CD4-positive, alpha-beta T cell treated with Interleukin-6 for 4 hours (primary cell): ENCODE results near the gene CHST11.
"Not testable (repeated sequence)": the region's sequence is repeated elsewhere in the genome, so short reads cannot be mapped to it uniquely, and the experiment has no call there.

Source experiments
- DNase-seq: peaks from one replicate; pipeline ENCODE4 v3.0.0-alpha.2; 2020; ENCODE audit warnings: mixed read lengths

Gene CHST11

DNA sequence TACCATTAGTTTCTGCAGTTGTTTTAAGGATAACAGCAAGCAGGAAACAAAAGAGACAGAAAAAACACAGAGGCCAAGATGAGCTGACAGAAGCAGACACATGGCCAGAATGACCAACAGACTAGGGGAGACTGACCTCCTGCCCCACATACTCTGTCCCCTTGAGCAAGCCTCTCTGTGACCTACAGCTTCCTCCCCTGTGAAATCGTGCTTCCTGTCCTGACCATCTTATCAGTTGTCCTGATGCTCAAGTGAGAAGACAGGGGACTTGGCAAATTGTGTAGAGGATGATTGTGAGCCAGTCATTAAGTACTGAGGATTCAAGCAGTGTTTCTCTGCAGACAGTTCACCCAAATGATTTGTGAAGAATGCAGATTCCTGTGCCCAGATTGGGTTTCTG, 272.3 kb downstream of the CHST11 start:
- DNase-seq: no peak

GRCh38 chr12:104729610-104730446, 273.1 kb downstream of the CHST11 start:
- no peak for DNase-seq

DNA sequence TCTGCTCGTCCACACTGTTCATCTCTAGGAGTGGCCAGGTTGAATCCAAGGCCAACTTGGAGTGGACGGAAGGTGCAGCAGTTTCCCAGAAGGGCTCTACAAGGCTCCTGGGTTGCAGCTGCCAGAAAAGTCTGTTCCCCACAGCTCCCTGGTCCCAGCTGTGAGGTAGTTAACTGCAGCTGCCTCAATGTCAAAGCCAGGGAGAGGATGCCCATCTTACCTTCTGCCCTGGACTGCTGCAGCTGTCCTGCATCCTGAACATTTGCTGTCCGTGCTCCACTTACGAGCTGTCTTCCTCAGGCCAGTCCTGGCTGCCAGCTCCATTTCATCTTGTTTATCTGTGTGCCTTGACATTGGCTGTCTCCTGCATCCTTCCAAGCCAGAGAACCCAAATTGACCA, 274.0 kb downstream of the CHST11 start:
- DNase-seq: no peak

GRCh38 chr12:104733717-104734175, 277.0 kb downstream of the CHST11 start:
- peak; percentile 33 for DNase-seq

DNA sequence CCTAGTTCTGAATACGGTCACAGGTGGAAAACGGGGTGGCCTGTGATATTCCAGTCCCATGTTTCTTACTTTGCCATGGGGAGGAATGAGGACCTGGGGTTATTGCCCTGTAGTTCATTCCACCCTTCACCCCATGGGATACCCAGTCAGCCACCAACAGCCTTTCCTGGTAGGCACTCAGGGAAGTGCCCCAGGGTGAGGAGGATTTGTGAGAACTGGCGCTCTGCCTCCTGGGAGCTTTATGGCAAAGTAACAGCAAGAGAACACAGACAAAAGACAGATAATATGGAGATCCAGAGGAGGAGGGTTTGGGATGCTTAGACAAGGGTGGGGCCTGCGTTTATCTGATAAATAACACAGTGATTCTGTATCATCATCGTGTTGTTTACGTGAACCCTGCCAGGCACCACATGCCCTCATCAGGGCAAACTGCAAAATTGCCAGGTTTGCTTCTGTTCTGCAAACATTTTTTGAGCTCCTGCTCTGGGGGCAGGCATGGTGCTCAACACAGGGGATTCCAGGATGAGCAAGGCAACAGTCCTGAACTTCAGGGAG, 277.9 kb downstream of the CHST11 start:
- no peak for DNase-seq

DNA sequence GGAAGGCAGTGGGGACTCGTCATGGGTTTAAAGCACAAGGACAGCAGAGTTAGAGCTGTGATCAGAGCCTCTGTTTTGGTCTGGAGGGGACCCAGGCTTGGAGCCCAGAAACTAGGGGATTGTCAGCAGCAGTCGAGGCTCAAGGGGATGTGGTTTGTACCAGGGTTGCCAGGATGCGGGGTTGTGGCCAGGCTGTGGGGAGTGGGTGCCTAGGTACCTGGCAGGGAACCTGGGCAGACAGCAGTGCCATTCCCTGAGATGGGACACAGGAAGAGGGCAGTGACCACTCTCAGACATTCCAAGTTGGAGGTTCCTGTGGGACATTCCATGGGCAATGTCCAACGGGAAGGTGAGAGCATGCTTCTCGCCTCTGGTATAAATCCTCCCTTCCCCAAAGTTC, 279.1 kb downstream of the CHST11 start:
- DNase-seq: no peak

DNA sequence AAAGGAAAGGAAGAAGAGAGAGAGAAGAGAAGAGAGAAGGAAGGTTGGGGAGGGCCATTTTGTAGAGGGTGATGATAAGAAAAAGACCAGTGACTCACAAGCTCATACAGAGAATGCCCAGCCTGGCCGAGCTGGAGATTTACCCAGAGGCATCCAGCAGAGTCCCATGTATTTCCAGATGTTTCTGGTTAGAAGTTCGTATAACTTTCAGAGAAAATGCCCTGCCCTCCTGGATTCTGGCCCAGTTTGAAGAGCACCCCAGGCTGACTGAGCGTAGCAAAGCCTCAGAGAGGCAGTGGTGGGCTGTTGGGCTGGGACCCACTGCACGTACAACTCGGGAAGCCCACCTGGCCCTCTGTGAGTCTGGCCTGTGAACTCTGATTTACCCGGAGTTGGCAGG, 279.6 kb downstream of the CHST11 start:
- no peak for DNase-seq

DNA sequence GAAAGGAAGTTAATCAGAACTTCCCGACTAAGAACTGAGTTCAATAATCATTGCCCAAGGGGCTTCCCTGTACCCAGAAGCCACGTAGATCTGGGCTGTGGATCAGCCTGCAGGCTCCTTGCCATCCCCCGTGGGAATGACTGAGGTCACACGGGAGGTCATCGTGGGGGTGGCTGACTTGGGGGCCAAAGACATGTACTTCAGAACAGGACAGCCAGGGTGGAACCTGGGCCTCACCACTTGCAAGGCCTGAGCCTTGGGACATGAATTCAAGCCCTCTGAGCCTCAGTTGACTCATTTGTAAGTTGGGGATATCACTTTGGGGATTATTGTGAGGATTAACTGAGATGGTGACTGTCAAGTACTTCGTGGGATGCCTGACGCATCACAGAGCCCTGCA, 280.4 kb downstream of the CHST11 start:
- no peak for DNase-seq

GRCh38 chr12:104737791-104738301, 281.1 kb downstream of the CHST11 start:
- DNase-seq: no peak

GRCh38 chr12:104738331-104738730, 281.6 kb downstream of the CHST11 start:
- no peak for DNase-seq

DNA sequence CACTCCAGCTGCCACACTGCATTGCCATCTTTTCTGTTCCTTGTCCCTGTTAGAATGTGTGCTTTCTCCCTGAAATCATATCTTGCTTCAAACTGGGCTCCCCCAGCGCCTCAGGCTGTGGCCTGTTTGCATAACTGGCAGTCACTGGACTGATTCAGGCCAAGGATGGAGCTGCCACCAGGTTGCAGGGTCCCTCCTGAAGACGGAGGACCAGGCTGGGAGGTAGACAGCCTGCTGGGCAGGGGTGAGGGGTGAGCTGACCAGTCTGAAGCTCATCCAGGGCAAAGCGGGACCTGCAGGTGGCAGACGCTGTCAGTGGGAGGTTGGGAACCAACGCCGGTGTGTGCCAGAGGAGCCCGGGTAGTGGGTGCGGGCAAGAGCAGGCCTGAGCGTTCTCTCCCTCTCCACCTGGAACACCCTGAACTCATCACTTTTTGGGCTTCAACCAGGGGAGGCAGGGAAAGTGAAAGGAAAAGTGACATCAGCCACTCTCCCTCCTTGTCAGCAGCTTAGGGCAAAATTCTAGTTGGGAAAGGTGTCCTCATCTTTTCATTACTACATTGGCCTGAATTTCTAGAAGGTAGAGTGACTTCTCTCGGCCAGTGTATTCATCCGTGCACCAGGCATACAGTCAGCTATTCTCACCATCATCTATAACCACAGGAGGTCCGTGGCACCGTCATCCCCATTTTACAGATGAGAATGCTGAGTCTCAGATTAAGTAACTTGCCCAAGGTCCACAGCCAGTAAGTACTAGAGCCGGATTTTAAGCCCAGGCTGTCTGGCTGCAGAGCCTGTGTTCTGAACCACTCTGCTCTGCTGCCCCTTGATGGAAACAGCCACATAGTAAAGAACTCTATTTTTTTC, 282.3 kb downstream of the CHST11 start:
- DNase-seq: no peak

GRCh38 chr12:104740668-104741067, 283.9 kb downstream of the CHST11 start:
- no peak for DNase-seq

- DNase-seq: no peak
These were observed 284.3 kb downstream of the CHST11 start for GRCh38 chr12:104741077-104741476.

GRCh38 chr12:104741497-104742367, 285.0 kb downstream of the CHST11 start:
- DNase-seq: no peak

GRCh38 chr12:104742551-104743201, 285.9 kb downstream of the CHST11 start:
- no peak for DNase-seq

DNA sequence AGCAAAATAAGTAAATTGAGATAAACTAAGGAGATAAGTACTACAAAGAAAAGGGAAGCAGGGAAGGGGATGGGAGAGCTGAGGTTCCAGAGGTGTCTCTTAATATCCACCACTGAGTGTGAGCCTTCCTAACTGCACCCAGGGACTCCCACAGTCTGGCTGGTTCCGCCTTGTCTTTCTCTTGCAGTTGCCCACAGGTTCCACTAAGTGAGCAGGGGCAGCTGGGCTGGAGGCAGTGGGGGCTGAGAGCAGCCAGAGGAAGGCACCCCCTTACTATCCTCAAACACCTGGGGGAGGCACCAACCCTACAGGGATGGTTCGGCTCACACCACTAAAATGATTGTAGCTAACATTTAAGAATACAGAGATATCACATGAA, 286.4 kb downstream of the CHST11 start:
- no peak for DNase-seq

DNA sequence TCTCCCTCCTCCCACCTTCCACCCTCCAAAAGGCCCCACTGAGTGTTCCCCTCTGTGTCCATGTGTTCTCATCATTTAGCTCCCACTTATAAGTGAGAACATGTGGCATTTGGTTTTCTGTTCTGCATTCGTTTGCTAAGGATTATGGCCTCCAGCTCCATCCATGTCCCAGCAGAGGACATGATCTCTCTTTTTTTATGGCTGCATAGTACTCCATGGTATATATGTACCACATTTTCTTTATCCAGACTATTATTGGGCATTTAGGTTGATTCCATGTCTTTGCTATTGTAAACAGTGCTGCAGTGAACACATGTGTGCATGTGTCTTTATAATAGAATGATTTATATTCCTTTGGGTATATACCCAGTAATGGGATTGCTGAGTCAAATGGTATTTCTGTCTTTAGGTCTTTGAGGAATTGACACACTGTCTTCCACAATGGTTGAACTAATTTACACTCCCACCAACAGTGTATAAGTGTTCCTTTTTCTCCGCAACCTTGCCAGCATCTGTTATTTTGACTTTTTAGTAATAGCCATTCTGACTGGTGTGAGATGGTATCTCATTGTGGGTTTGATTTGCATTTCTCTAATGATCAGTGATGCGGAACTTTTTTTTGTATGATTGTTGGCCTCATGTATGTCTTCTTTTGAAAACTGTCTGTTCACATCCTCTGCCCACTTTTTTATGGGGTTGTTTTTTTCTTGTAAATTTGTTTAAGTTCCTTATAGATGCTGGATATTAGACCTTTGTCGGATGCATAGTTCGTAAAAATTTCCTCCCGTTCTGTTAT, 287.2 kb downstream of the CHST11 start:
- not testable (repeated sequence) for DNase-seq

DNA sequence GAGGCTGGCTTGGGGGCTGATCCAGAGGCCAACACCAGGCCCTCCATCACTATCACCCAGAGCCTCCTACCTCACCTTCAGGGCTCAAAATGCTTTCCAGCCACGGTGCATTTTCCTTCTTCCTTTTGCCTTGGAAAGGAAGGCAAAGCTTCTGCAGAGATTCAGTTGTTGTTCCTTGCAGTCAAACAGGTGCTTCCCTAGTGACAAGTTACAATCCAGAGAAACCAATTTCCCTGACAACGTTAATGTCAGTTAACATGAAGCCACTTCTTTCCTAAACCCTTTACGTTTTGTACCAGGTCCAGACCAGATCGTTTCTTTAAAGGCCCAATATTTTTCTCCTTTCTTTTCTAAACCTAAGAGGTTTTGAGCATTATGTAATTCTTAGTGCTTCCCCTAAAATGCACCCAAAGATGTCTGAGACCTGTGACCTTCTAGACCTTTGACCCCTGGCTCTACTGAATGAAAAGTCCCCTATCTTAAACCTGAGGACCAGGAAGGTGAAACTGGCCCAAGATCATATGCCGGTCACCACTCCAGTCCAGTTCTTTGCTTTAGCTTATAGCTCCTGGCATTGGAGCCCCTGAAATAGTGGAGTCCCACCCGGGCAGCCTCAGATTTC, 289.8 kb downstream of the CHST11 start:
- no peak for DNase-seq

- no peak for DNase-seq
These were observed 290.6 kb downstream of the CHST11 start for GRCh38 chr12:104747330-104747729.

GRCh38 chr12:104747955-104748354, 291.2 kb downstream of the CHST11 start:
- DNase-seq: peak; percentile 24
